Fibroblast of lung (primary cell): Measurements from ENCODE around the gene APOH.

Experiments
- CTCF ChIP-seq, 2 donors: IDR thresholded peaks in 1 of 2; conservative IDR thresholded peaks in 1 of 2; 1 replicate in 1 of 2; 2 replicates in 1 of 2; pipeline ENCODE4 v1.5.1; 2011 to 2012; ENCODE audit warnings: low read length in 2 of 2, control low read depth in 1 of 2, inconsistent platforms in 1 of 2, low read depth in 1 of 2, mild to moderate bottlenecking in 1 of 2
- EZH2 ChIP-seq: IDR thresholded peaks from 2 replicates; pipeline ENCODE4 v1.5.1; 2012; ENCODE audit warnings: low read length, control low read depth, mild to moderate bottlenecking; ENCODE audit errors: missing control alignments

DNA sequence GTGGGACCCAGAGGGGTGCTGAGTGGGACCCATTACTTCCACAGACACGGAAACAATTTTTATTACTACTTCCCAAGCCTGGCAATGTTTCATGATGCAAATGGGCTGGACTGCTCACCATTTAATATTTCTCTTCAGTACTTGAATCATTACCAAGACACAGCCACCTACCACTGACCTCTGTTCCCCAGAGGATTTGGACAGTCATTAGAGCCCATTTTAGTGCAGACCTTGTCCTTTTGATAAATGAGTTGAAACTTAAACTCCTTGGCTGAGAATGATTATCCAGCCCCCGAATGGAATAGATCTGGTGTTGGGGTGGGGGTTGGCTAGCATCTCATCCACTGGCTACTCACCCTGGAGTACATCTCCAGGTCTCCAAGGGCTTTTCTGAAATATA lies 33.6 kb upstream of the APOH start:
- TF ChIP-seq CTCF (conservative IDR thresholded peaks at IDR 0.05 in 1 of 2, IDR thresholded peaks at IDR 0.05 in 1 of 2; ENCODE audit: low read depth in 1 of 2, low read length in 2 of 2) (no peak), EZH2 (no peak)
